Glutamatergic neuron (in vitro differentiated cells): ENCODE measurements around the gene NHERF2. TPM values are rescaled to one million over a fixed set of nuclear protein-coding genes. Genes with fewer than 3 reads are reported as not detected.
"Not testable (repeated sequence)": the region's sequence is repeated elsewhere in the genome, so short reads cannot be mapped to it uniquely, and the experiment has no call there.

Source experiments
- DNase-seq: peaks from one replicate; pipeline ENCODE4 v3.0.0; 2022
- H3K27ac Mint-ChIP-seq: one replicate; pipeline ENCODE4 v1.8.0; 2020; ENCODE audit warnings: mild to moderate bottlenecking, mixed read lengths, inconsistent platforms; ENCODE audit not compliant: unreplicated experiment
- H3K27me3 Mint-ChIP-seq: one replicate; pipeline ENCODE4 v1.8.0; 2020; ENCODE audit warnings: mild to moderate bottlenecking, moderate library complexity, mixed read lengths, inconsistent platforms; ENCODE audit not compliant: unreplicated experiment
- H3K36me3 Mint-ChIP-seq: one replicate; pipeline ENCODE4 v1.8.0; 2020; ENCODE audit warnings: mild to moderate bottlenecking, mixed read lengths, inconsistent platforms; ENCODE audit not compliant: unreplicated experiment
- H3K4me1 Mint-ChIP-seq: one replicate; pipeline ENCODE4 v1.8.0; 2020; ENCODE audit warnings: mild to moderate bottlenecking, low read depth, mixed read lengths, inconsistent platforms; ENCODE audit not compliant: unreplicated experiment
- H3K4me3 Mint-ChIP-seq: one replicate; pipeline ENCODE4 v1.8.0; 2020; ENCODE audit warnings: mild to moderate bottlenecking, mixed read lengths, inconsistent platforms; ENCODE audit not compliant: unreplicated experiment
- H3K9me3 Mint-ChIP-seq: one replicate; pipeline ENCODE4 v1.8.0; 2020; ENCODE audit warnings: mild to moderate bottlenecking, moderate library complexity, mixed read lengths, inconsistent platforms; ENCODE audit not compliant: unreplicated experiment
- total RNA-seq: library from RNA; stranded (reverse); fragmentation: NEBNext Ultra II Directional; extraction: Animal tissue kit (Norgen Biotek cat#: 25700); gene quantifications from one replicate; pipeline ENCODE4 v1.2.1, GENCODE V29; 2021; ENCODE audit not compliant: unreplicated experiment
- TF ChIP-seq, protein P1 (sequence below): fragments of 200-600 bp; sonication (generic); IDR thresholded peaks from one replicate; pipeline ENCODE4 v1.5.0; 2021; ENCODE audit not compliant: partially characterized antibody, unreplicated experiment

Gene NHERF2
- total RNA-seq, 1 donor from 2014 or later, result 22.3 TPM

DNA sequence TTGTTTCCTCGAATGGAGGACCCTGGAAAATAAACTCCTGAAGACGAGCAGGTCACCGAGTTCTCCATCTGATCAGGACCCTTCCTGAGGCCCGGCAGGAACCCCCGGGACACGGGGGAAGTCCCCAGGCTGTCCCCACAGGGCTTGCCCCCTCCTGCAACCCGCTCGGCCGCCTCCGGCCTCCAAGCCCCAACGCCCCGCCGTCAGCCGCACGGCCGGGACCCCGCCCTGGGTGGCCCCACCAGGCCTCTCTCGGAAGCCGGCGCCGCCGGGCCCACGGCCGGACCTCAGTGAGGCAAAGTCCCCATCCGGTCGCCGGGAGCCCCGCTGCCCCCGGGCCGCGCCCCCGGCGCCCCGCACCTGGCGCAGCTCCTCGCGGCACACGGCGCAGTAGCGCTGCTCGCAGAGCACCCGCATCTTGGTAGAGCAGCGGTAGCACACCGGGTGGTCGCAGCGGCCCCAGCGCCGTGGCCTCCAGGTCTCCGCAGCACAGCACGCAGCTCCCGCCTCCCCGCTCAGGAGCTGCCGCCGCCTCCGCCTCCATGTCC is 17.5 kb upstream of the NHERF2 start:
- no peak for DNase-seq
- peak overlapping the region; percentile 92 for H3K4me3 Mint-ChIP-seq
- H3K36me3 Mint-ChIP-seq, result peaks cover 4% of the 10 kb centered on the region
- peaks cover 16% of the 10 kb centered on the region for H3K27me3 Mint-ChIP-seq
- H3K4me1 Mint-ChIP-seq, result peaks cover 20% of the 10 kb centered on the region
- TF ChIP-seq, protein P1, sequence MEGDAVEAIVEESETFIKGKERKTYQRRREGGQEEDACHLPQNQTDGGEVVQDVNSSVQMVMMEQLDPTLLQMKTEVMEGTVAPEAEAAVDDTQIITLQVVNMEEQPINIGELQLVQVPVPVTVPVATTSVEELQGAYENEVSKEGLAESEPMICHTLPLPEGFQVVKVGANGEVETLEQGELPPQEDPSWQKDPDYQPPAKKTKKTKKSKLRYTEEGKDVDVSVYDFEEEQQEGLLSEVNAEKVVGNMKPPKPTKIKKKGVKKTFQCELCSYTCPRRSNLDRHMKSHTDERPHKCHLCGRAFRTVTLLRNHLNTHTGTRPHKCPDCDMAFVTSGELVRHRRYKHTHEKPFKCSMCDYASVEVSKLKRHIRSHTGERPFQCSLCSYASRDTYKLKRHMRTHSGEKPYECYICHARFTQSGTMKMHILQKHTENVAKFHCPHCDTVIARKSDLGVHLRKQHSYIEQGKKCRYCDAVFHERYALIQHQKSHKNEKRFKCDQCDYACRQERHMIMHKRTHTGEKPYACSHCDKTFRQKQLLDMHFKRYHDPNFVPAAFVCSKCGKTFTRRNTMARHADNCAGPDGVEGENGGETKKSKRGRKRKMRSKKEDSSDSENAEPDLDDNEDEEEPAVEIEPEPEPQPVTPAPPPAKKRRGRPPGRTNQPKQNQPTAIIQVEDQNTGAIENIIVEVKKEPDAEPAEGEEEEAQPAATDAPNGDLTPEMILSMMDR, result no peak
- peaks cover 10% of the 10 kb centered on the region for H3K9me3 Mint-ChIP-seq
- H3K27ac Mint-ChIP-seq, result peak overlapping the region; percentile 84

DNA sequence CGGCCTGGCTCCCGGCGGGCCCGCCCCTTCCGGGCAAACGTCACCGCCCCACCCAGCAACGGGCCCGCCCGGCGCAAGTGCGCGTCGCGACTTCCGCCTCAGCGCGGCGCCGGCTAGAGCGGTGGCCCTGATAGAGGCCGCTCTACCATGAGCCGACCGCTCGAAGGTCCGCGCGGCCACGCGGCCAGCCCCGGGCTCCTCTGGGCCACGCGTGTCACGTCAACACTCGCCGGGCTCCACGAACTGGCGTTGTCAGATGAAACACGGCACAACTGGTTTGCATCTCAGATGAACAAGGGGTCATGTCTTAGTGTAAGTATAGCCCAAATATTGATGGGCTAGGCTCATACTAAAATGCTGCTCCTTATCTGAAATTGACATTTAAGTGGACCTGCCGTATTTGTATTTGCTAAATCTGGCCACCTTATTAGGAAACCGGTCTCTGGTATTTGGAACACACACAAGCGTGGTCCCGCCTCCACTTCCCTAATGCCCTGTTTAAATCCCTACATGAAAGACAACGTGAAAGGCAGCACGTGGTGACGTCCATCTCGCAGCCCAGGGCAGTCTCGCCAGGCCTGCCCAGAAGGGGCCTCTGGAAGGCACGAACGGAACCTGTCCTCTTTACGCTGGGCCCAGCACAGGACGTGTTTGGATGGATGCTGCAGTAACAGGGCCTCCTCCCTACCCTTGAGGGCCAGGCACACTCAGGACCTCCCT is 16.8 kb upstream of the NHERF2 start, which contains the start of gene ZNF598:
Gene ZNF598 (minus strand): TSS at position 31 of the 720 bp plus-strand sequence.
- DNase-seq, result peak; percentile 88
- peak within 1 kb of the TSS; percentile 90 for H3K27ac Mint-ChIP-seq
- H3K4me3 Mint-ChIP-seq, result peak within 1 kb of the TSS; percentile 93
- peaks cover 14% of the 10 kb centered on the region for H3K27me3 Mint-ChIP-seq
- peaks cover 8% of the 10 kb centered on the region for H3K9me3 Mint-ChIP-seq
- H3K36me3 Mint-ChIP-seq, result peaks cover 4% of the 10 kb centered on the region
- TF ChIP-seq, protein P1, result no peak
- peaks cover 20% of the 10 kb centered on the region for H3K4me1 Mint-ChIP-seq

DNA sequence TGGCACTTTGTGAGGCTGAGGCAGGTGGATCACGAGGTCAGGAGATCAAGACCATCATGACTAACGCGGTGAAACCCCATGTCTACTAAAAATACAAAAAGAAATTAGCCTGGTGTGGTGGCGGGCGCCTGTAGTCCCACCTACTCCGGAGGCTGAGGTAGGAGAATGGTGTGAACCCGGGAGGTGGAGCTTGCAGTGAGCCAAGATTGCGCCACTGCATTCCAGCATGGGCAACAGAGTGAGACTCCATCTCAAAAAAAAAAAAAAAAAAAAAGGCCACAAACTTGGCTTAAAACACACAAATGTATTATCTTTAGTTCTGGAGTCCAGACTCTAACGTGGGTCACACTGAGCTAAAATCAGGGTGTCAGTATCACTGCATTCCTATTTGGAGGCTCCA is 15.0 kb upstream of the NHERF2 start:
- not testable (repeated sequence) for H3K9me3 Mint-ChIP-seq, H3K27ac Mint-ChIP-seq, DNase-seq, H3K4me3 Mint-ChIP-seq, H3K36me3 Mint-ChIP-seq
- Mint-ChIP-seq H3K27me3 (peaks cover 12% of the 10 kb centered on the region), H3K4me1 (peaks cover 15% of the 10 kb centered on the region)

GRCh38 chr16:2013527-2013926 is 13.2 kb upstream of the NHERF2 start:
- H3K4me1 Mint-ChIP-seq, result peaks cover 6% of the 10 kb centered on the region
- DNase-seq, result no peak
- H3K36me3 Mint-ChIP-seq, result no peaks in the 10 kb centered on the region
- TF ChIP-seq, protein P1, result no peak
- peaks cover 4% of the 10 kb centered on the region for H3K9me3 Mint-ChIP-seq
- no peak overlapping the region for H3K4me3 Mint-ChIP-seq
- no peak overlapping the region for H3K27ac Mint-ChIP-seq
- H3K27me3 Mint-ChIP-seq, result peaks cover 7% of the 10 kb centered on the region

GRCh38 chr16:2015117-2015946 is 11.4 kb upstream of the NHERF2 start:
- peaks cover 4% of the 10 kb centered on the region for H3K9me3 Mint-ChIP-seq
- no peak for DNase-seq
- H3K4me3 Mint-ChIP-seq, result peak overlapping the region; percentile 46
- H3K36me3 Mint-ChIP-seq, result no peaks in the 10 kb centered on the region
- TF ChIP-seq, protein P1, result no peak
- peaks cover 8% of the 10 kb centered on the region for H3K27me3 Mint-ChIP-seq
- no peak overlapping the region for H3K27ac Mint-ChIP-seq
- peaks cover 8% of the 10 kb centered on the region for H3K4me1 Mint-ChIP-seq
